HG03354 (cell line): ENCODE results near the gene DMRTC2.

ENCODE experiments used
- ATAC-seq: cut with Tn5 transposase; IDR thresholded peaks from one replicate; pipeline ENCODE4 v1.9.1; 2021; ENCODE audit warnings: mild to moderate bottlenecking; ENCODE audit not compliant: unreplicated experiment, poor library complexity, severe bottlenecking

Gene DMRTC2

GRCh38 chr19:41886761-41887710 is 42.2 kb downstream of the DMRTC2 start:
- no peak for ATAC-seq

DNA sequence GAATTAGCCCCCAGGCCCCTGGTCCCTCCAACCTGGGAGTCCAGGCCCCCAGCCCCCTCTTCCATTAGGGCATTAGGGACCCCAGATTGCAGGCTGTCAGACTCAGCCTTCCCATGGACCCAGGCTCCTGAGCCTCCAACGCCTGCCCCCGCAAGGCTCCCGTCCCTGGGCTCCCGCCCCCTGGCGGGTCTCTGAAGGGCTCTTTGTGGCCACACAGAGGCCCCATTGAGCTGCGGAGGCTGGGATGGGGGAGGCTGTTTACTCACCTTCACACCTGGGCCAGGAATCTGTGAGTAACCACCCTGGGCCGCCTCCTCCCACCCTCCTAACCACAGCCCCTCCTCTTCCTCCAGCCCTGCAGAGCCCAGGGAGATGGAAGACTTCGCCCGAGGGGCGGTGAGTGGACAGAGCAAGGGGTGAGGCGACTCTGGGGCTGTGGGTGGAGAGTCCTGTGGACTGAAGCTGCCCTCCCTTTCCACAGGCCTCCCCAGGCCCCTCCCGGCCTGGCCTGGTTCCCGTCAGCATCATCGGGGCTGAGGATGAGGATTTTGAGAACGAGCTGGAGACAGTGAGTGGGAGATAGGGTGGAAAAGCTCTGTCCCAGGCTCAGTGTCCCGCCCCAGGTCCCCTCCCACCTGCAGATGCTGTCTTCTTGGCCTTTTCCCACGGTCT is 43.0 kb downstream of the DMRTC2 start:
- no peak for ATAC-seq

DNA sequence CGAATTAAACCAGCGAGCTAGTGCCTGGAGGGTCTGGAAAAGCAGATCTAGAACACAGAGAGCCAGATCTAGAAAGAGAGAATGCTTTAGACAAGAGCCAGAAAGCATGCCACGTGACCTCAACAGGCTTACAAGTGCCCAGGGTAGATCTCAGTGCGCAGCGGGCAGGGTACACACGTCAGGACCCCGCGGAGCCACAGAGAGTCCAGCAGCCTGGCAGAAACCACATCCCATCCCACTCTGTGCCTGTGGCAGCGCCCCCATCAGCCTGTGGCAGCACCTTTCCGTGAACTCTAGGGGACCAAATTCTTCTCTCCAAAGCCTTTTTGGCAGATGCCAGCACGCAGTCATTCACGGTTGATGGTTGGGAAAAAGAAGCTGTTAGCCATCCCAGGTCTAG is 44.1 kb downstream of the DMRTC2 start:
- no peak for ATAC-seq

DNA sequence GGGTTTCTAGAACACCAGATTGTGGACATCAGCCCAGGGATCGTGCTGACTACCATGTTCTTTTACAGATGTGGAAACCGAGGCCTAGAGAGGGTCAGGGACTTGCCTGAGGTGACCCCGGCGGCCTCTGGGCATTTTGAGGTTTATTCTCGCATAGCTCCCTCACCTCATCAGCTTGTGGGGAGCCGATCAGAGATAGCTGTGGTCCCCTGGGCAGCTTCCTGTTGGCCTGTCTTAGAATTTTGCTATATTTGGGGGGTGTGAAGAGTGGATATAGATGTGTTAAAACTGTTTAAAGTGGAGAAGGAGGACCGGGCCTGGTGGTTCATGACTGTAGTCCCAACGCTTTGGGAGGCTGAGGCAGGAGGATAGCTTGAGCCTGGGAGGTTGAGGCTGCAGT is 45.1 kb downstream of the DMRTC2 start:
- no peak for ATAC-seq

DNA sequence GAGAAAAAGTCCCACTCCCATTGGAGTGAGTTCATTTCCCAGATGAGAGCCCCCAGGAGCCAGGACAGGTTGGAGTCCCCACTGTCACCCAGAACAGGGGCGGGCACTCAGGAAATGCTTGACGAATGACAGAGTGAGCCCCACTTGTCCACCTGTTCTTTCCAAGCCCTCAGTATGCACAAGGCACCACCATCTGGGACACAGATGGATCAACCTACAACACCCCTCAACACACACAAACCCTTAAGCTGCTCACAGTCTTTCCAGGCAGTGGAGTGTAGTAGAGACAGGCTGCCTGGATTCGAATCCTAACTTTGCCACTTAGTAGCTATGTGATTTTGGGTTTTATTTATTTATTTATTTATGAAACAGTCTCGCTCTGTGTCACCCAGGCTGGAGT is 46.1 kb downstream of the DMRTC2 start:
- ATAC-seq, result no peak

DNA sequence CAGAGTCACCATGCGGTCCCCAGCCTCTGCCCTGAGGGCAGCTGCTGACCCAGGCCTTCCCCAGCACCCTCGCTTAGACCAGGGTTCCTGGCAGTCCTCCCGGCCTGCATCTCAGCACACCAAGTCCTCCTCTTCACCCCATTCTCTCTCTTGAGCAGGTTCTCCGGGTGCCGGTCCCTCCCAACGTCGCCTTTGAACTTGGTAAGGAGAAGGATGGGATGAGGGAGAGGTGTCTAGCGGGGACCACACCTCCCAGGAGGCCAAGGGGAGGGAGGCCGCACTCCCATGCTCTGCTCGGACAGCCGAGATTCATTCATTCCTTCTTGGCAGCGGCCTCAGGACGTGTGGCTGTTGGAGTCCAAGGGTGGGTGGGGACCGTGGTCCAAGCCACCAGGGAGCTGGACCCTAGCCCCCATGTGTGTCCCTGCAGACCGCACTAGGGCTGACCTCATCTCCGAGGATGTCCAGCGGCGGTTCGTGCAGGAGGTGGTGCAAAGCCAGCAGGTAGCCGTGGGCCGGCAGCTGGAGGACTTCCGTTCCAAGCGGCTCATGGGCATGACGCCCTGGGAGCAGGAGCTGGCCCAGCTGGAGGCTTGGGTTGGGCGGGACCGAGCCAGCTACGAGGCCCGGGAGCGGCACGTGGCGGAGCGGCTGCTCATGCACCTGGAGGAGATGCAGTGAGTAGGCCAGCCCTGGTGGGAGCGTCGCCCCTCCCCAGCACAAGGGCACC is 47.5 kb downstream of the DMRTC2 start:
- ATAC-seq, result no peak

DNA sequence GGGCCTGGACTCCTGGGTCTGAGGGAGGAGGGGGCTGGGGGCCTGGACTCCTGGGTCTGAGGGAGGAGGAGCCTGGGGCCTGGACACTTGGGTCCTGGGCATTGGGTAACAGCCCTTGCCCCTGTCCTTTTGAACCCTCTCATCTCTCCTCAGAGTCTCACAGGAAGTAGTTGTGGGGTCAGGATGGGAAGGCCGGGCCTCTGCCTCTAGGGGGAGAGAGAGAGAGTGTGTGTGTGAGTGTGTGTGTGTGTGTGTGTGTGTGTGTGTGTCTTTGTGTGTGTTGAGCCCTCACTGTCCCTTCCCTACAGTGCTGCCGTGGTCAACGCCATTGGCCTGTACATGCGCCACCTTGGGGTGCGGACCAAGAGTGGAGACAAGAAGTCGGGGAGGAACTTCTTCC is 49.1 kb downstream of the DMRTC2 start:
- ATAC-seq, result no peak

GRCh38 chr19:41894350-41894749 is 49.5 kb downstream of the DMRTC2 start:
- ATAC-seq, result no peak

GRCh38 chr19:41895745-41896580 is 51.1 kb downstream of the DMRTC2 start:
- ATAC-seq, result no peak

DNA sequence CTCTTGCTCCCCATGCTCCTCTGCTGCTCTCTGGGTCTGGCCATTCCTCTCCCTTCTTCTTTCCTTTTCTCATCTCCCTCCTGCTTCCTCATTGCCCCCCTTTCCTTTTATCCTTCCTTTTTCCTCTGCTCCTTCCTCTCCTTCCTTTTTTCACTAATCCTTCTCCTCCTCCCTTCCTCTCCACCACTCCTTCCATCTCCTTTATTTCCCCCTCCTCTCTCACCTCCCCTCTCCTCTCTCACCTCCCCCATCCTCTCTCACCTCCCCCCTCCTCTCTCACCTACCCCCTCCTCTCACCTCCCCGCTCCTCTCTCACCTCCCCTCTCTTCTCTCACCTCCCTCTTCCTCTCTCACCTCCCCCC is 51.7 kb downstream of the DMRTC2 start:
- no peak for ATAC-seq

DNA sequence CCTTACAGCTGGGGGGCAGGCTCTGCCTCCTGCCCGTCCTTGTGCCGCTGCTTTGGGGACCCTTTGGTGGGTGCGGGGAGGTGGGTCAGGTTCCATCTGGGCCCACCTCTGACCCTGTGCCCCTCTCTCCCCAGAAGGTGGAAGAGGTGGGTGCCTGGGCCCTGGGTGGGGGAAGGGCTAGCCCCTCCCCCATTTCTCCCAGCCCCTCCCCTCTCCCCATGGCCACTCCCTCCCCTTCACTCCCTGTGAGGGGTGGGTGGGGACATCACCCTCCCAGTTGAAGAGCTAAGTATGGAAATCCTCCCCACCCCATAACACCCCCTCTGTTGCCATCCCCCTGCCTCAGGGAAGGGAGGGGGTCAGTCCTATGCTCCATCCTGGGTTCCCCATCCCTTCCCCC is 52.3 kb downstream of the DMRTC2 start:
- ATAC-seq, result no peak

DNA sequence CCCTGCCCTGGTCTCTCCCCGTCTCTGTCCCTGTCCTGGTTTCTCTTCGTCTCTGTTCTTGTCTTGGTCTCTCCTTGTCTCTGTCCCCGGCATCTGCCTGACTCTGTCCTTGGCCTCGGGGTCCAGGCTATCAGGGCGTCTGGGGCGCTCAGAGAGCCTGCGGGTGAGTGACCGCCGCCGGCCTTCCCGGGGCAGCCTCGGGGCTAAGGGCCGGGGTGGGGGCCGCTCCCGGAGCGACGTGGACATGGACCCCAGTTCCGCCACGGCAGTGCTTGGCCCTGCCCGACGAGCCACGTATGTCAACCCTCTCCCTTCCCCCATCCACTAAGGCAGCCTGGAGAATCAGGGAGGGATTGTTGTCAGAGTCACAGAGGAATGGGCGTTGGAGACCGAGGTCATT is 53.0 kb downstream of the DMRTC2 start:
- ATAC-seq, result no peak

GRCh38 chr19:41898235-41898634 is 53.4 kb downstream of the DMRTC2 start:
- no peak for ATAC-seq
